PFSK-1 (cell line): ENCODE data around the gene SHD.

ENCODE experiments used
- POLR2AphosphoS5 ChIP-seq: IDR thresholded peaks from 2 replicates; pipeline ENCODE4 v1.6.1; 2012; ENCODE audit warnings: low read depth, mild to moderate bottlenecking, control low read depth, low read length, moderate library complexity
- REST ChIP-seq, 2 experiments: IDR thresholded peaks; 2 replicates each; pipeline versions ENCODE4 v1.6.1 to v1.8.0; 2011 to 2012; ENCODE audit warnings: low read depth in 2 of 2, low read length in 2 of 2, control low read depth in 1 of 2, inconsistent platforms in 1 of 2, mild to moderate bottlenecking in 1 of 2, moderate library complexity in 1 of 2; ENCODE audit not compliant: insufficient read depth in 1 of 2

- TF ChIP-seq POLR2AphosphoS5: no peak
- TF ChIP-seq REST (IDR thresholded peaks at IDR 0.05; ENCODE audit: insufficient read depth in 1 of 2, low read depth in 2 of 2, low read length in 2 of 2): no peak
Measured at GRCh38 chr19:4298810-4299550, 19.9 kb downstream of the SHD start.
